ENCODE results near the gene SUGP1. TPM values are rescaled to one million over a fixed set of nuclear protein-coding genes. Genes with fewer than 3 reads are reported as not detected.

The SUGP1 gene
- total and polyA plus RNA-seq, 2 of the 13 experiments (the other 11 are each of a cell fraction or from before 2014, with no cell fraction given): 21.6 to 25.9 TPM

- in situ Hi-C loops (cut with HindIII; ENCODE audit: extremely low pct_ligation_motif_present, low pct_unique_long_range_greater_than_20kb): loop anchor here (5.0 kb wide), 1 partner anchor 124 kb away; no protein-coding TSS in a partner anchor
- peak overlapping the region; percentile 73 for H3K4me2 ChIP-seq (ENCODE audit: low read depth, low read length)
- H3K4me1 ChIP-seq (ENCODE audit: insufficient read depth, low read length): peaks cover 60% of the 10 kb centered on the region
- no peaks in the 10 kb centered on the region for H3K79me2 ChIP-seq (ENCODE audit: insufficient read depth, low read length)
- no peaks in the 10 kb centered on the region for H3K27me3 ChIP-seq (ENCODE audit: control insufficient read depth in 1 of 2, insufficient read depth in 2 of 2, low read length in 2 of 2)
- no peaks in the 10 kb centered on the region for H3K36me3 ChIP-seq (replicated peaks in 1 of 2; ENCODE audit: control insufficient read depth in 1 of 2, insufficient read depth in 2 of 2, low read length in 2 of 2)
- H3K4me3 ChIP-seq (replicated peaks in 1 of 3; ENCODE audit: insufficient read depth in 1 of 3, low read depth in 2 of 3, low read length in 3 of 3): peak overlapping the region in 1 of 3 experiments; percentile 56; a peak in 2 of 6 replicates
- H2AFZ ChIP-seq (ENCODE audit: low read length): peak overlapping the region; percentile 54
- DNase-seq (ENCODE audit: low spot score): no peak
- intact Hi-C loops (cut with micrococcal nuclease; ENCODE audit: unreplicated experiment): no loop called here
- no TSS peak for BruUV-seq (replicated peaks)
- no peak overlapping the region for H3K9ac ChIP-seq (ENCODE audit: insufficient read depth, low read depth, low read length)
- no peak overlapping the region for H3K27ac ChIP-seq (ENCODE audit: extremely low read length, insufficient read depth, low read length)
- H4K20me1 ChIP-seq (ENCODE audit: insufficient read depth, low read length): no peaks in the 10 kb centered on the region
- POLR2A ChIA-PET: interaction anchor here (1.1 to 3.2 kb wide), 3 partner anchors 10 to 37 kb away, joined by 3 to 15 read pairs (median 8); partner anchors contain the start of gene GATAD2A
- no peak for FAIRE-seq
- CTCF ChIA-PET (ENCODE audit: low intra/inter-chr PET ratio, low total read pairs): interaction anchor here (2.8 kb wide), 1 partner anchor 122 kb away, joined by 33 read pairs; no protein-coding TSS in a partner anchor
- no peaks in the 10 kb centered on the region for H3K9me3 ChIP-seq (ENCODE audit: low read length)
- WGBS (ENCODE audit: low lambda C conversion rate): no CpG with 5 or more reads among the region's 7 CpGs
- ATAC-seq: peak; percentile 54
- TF ChIP-seq, protein P1, sequence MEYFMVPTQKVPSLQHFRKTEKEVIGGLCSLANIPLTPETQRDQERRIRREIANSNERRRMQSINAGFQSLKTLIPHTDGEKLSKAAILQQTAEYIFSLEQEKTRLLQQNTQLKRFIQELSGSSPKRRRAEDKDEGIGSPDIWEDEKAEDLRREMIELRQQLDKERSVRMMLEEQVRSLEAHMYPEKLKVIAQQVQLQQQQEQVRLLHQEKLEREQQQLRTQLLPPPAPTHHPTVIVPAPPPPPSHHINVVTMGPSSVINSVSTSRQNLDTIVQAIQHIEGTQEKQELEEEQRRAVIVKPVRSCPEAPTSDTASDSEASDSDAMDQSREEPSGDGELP (IDR thresholded peaks at IDR 0.05; ENCODE audit: borderline replicate concordance, low read depth): peak; percentile 67; the same call in 1 of the 2 replicates
- no peak for TF ChIP-seq ZNF883 (CRISPR knock-in tag; IDR thresholded peaks at IDR 0.05; ENCODE audit: not compliant biosample characterization)
- TF ChIP-seq PHF20 (CRISPR knock-in tag; IDR thresholded peaks at IDR 0.05): 0 out of 2 replicates have a peak, but pooled peaks have one; percentile 22
- TF ChIP-seq, protein P2, sequence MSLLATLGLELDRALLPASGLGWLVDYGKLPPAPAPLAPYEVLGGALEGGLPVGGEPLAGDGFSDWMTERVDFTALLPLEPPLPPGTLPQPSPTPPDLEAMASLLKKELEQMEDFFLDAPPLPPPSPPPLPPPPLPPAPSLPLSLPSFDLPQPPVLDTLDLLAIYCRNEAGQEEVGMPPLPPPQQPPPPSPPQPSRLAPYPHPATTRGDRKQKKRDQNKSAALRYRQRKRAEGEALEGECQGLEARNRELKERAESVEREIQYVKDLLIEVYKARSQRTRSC (CRISPR knock-in tag; IDR thresholded peaks at IDR 0.05; ENCODE audit: low read depth): no peak
- 0 out of 2 replicates have a peak, but pooled peaks have one; percentile 11 for TF ChIP-seq RXRB (CRISPR knock-in tag; IDR thresholded peaks at IDR 0.05; ENCODE audit: borderline replicate concordance)
- TF ChIP-seq RAD21 (CRISPR knock-in tag; IDR thresholded peaks at IDR 0.05): no peak
- peak; percentile 12; the same call in 1 of the 2 replicates for TF ChIP-seq SALL1 (CRISPR knock-in tag; IDR thresholded peaks at IDR 0.05)
- peak; percentile 54; the same call in 1 of the 2 replicates for TF ChIP-seq SAP130 (CRISPR knock-in tag; IDR thresholded peaks at IDR 0.05; ENCODE audit: low read depth)
- TF ChIP-seq, protein P3, sequence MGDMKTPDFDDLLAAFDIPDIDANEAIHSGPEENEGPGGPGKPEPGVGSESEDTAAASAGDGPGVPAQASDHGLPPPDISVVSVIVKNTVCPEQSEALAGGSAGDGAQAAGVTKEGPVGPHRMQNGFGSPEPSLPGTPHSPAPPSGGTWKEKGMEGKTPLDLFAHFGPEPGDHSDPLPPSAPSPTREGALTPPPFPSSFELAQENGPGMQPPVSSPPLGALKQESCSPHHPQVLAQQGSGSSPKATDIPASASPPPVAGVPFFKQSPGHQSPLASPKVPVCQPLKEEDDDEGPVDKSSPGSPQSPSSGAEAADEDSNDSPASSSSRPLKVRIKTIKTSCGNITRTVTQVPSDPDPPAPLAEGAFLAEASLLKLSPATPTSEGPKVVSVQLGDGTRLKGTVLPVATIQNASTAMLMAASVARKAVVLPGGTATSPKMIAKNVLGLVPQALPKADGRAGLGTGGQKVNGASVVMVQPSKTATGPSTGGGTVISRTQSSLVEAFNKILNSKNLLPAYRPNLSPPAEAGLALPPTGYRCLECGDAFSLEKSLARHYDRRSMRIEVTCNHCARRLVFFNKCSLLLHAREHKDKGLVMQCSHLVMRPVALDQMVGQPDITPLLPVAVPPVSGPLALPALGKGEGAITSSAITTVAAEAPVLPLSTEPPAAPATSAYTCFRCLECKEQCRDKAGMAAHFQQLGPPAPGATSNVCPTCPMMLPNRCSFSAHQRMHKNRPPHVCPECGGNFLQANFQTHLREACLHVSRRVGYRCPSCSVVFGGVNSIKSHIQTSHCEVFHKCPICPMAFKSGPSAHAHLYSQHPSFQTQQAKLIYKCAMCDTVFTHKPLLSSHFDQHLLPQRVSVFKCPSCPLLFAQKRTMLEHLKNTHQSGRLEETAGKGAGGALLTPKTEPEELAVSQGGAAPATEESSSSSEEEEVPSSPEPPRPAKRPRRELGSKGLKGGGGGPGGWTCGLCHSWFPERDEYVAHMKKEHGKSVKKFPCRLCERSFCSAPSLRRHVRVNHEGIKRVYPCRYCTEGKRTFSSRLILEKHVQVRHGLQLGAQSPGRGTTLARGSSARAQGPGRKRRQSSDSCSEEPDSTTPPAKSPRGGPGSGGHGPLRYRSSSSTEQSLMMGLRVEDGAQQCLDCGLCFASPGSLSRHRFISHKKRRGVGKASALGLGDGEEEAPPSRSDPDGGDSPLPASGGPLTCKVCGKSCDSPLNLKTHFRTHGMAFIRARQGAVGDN (CRISPR knock-in tag; IDR thresholded peaks at IDR 0.05): peak; percentile 62
- TF ChIP-seq HNF1B (CRISPR knock-in tag; IDR thresholded peaks at IDR 0.05): 0 out of 2 replicates have a peak, but pooled peaks have one; percentile 17
- TF ChIP-seq TEF (CRISPR knock-in tag; IDR thresholded peaks at IDR 0.05): peak; percentile 52; the same call in 1 of the 2 replicates
- TF ChIP-seq ZNF766 (CRISPR knock-in tag; IDR thresholded peaks at IDR 0.05; ENCODE audit: borderline replicate concordance): no peak
- TF ChIP-seq TFE3 (CRISPR knock-in tag; IDR thresholded peaks at IDR 0.05): 0 out of 2 replicates have a peak, but pooled peaks have one; percentile 25
These were observed 47.8 kb upstream of the SUGP1 start for GRCh38 chr19:19368087-19368486.
